GM12892 (cell line): ENCODE results near the gene DOK7.

Experiments
- POLR2A ChIP-seq: IDR thresholded peaks from 2 replicates; pipeline ENCODE4 v1.6.1; 2011; ENCODE audit warnings: low read depth, low read length, control low read depth
- POLR2AphosphoS5 ChIP-seq: IDR thresholded peaks from 2 replicates; pipeline ENCODE4 v1.6.1; 2011; ENCODE audit warnings: low read depth, low read length, control low read depth
- TAF1 ChIP-seq: IDR thresholded peaks from 2 replicates; pipeline ENCODE4 v1.6.1; 2011; ENCODE audit warnings: low read depth, mild to moderate bottlenecking, control low read depth, low read length, borderline replicate concordance

DNA sequence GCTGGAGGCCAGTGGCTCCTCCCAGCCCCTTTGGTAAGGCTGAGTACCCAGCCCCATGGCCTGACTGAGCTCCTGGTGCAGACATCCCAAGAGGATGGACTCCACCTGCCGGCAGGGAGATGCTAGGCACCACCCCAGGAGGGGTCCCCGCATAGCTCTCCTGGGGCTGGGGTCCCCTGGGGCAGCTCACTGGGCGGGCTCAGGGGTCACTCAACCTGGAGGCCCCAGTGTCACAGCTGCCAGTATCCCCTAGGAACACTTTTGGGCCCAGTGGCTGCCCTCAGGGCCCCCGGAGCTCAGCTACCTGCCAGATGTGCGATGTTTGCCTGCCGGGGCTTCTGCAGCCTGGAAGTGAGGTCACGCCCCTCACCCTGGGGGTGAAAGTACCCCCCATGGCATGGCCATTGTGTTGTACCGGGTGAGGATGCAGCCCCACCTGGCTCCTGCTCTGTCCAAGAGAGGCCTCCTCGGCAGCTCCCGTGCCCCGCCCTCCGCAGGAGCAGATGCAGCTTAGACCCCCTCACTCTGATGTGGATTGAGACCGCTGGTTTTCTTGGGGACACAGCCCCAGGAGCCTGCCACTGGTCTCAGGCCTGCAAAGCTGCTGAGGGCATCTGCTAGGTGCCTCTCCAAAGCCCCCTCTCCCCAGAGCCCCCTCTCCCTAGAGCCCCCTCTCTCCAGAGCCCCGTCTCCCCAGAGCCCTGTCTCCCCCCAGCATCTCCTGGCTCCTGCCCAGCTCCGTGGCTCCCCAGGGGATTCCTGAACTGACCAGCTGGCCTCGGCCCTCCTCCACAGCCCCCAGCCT lies 28.0 kb upstream of the DOK7 start:
- TF ChIP-seq TAF1 (no peak), POLR2AphosphoS5 (no peak), POLR2A (no peak)
